Adrenal gland (tissue), 5 donors: ENCODE results near the gene MARK3.

Experiments used
- CTCF ChIP-seq, 6 experiments: fragments of 450-650 bp in 4 of 6; fragments of 200-600 bp in 2 of 6; sonication (generic) in 1 of 6; IDR thresholded peaks; 1 replicate in 5 of 6; 2 replicates in 1 of 6; pipeline versions ENCODE4 v1.5.1 to v1.8.0; 2016 to 2021; ENCODE audit warnings: antibody characterized with exemption in 6 of 6, mild to moderate bottlenecking in 2 of 6, moderate library complexity in 1 of 6
- POLR2A ChIP-seq, 2 donors: fragments of 450-650 bp; IDR thresholded peaks; one replicate each; pipeline ENCODE4 v1.6.1; 2017; ENCODE audit warnings: antibody characterized with exemption in 2 of 2, mild to moderate bottlenecking in 2 of 2, moderate library complexity in 1 of 2
- donor health status: DM: no; HTN: no; CAD: no.

GRCh38 chr14:103535891-103536565, 150.8 kb downstream of the MARK3 start:
- TF ChIP-seq CTCF (IDR thresholded peaks at IDR 0.05) (no peak), POLR2A (IDR thresholded peaks at IDR 0.05) (no peak)
